SK-N-SH treated with all-trans-retinoic acid at 6 μM for 48 hours (cell line): ENCODE measurements around the gene TMEM250.

Experiments used
- ATAC-seq: fragments of 200-7000 bp; cut with Tn5 transposase; 3 replicates; pipeline ENCODE4 v1.9.1; 2020; ENCODE audit warnings: mild to moderate bottlenecking, moderate library complexity
- ARNTL ChIP-seq: fragments of 450-650 bp; formaldehyde crosslinking; IDR thresholded peaks from 2 replicates; pipeline ENCODE4 v1.5.0; 2020; ENCODE audit warnings: low read depth, mild to moderate bottlenecking, moderate library complexity, borderline replicate concordance
- BACH2 ChIP-seq: fragments of 250-450 bp; sonication (Bioruptor Pico); IDR thresholded peaks from 2 replicates; pipeline ENCODE4 v1.9.0; 2021; ENCODE audit warnings: mild to moderate bottlenecking, borderline replicate concordance
- CSDC2 ChIP-seq: fragments of 250-450 bp; sonication (Bioruptor Pico); IDR thresholded peaks from 2 replicates; pipeline ENCODE4 v1.5.0; 2020; ENCODE audit warnings: mild to moderate bottlenecking, moderate library complexity
- ESRRG ChIP-seq: fragments of 250-450 bp; sonication (Bioruptor Pico); IDR thresholded peaks from 2 replicates; pipeline ENCODE4 v1.6.1; 2021; ENCODE audit warnings: mild to moderate bottlenecking
- GLIS3 ChIP-seq: fragments of 250-450 bp; sonication (Bioruptor Pico); IDR thresholded peaks from 2 replicates; pipeline ENCODE4 v1.5.0; 2020; ENCODE audit warnings: mild to moderate bottlenecking, moderate library complexity
- ISL1 ChIP-seq: fragments of 250-450 bp; sonication (Bioruptor Pico); IDR thresholded peaks from 2 replicates; pipeline ENCODE4 v2.1.2; 2022; ENCODE audit warnings: mild to moderate bottlenecking, moderate library complexity
- OSR1 ChIP-seq: fragments of 250-450 bp; sonication (Bioruptor Pico); IDR thresholded peaks from 2 replicates; pipeline ENCODE4 v1.8.0; 2022; ENCODE audit warnings: moderate library complexity, mild to moderate bottlenecking, inconsistent platforms
- PPARA ChIP-seq: fragments of 250-450 bp; sonication (Bioruptor Pico); IDR thresholded peaks from 2 replicates; pipeline ENCODE4 v1.5.0; 2020; ENCODE audit warnings: mild to moderate bottlenecking, borderline replicate concordance
- RARB ChIP-seq: fragments of 250-450 bp; sonication (Bioruptor Pico); IDR thresholded peaks from 2 replicates; pipeline ENCODE4 v1.8.0; 2021; ENCODE audit warnings: mild to moderate bottlenecking, moderate library complexity
- SNAI2 ChIP-seq: fragments of 250-450 bp; sonication (Bioruptor Pico); IDR thresholded peaks from 2 replicates; pipeline ENCODE4 v1.5.0; 2020; ENCODE audit warnings: mild to moderate bottlenecking, moderate library complexity
- TCF4 ChIP-seq: fragments of 250-450 bp; sonication (Bioruptor Pico); IDR thresholded peaks from 2 replicates; pipeline ENCODE4 v1.8.0; 2021; ENCODE audit warnings: mild to moderate bottlenecking, moderate library complexity, borderline replicate concordance
- ZC3H10 ChIP-seq: fragments of 250-450 bp; sonication (Bioruptor Pico); IDR thresholded peaks from 2 replicates; pipeline ENCODE4 v1.5.1; 2021; ENCODE audit warnings: mild to moderate bottlenecking, moderate library complexity
- ZFP3 ChIP-seq: fragments of 250-450 bp; sonication (Bioruptor Pico); IDR thresholded peaks from 2 replicates; pipeline ENCODE4 v1.5.0; 2020; ENCODE audit warnings: mild to moderate bottlenecking, moderate library complexity
- ZFP30 ChIP-seq: fragments of 450-650 bp; formaldehyde crosslinking; IDR thresholded peaks from 2 replicates; pipeline ENCODE4 v1.5.0; 2022; ENCODE audit warnings: mild to moderate bottlenecking, moderate library complexity
- ZNF565 ChIP-seq: fragments of 450-650 bp; formaldehyde crosslinking; conservative IDR thresholded peaks from 2 replicates; pipeline ENCODE4 v1.5.0; 2020; ENCODE audit warnings: low read depth, mild to moderate bottlenecking, moderate library complexity
- ZNF70 ChIP-seq: fragments of 450-650 bp; formaldehyde crosslinking; IDR thresholded peaks from 2 replicates; pipeline ENCODE4 v1.5.0; 2020; ENCODE audit warnings: mild to moderate bottlenecking, moderate library complexity
- ZNF8 ChIP-seq: fragments of 450-650 bp; formaldehyde crosslinking; IDR thresholded peaks from 2 replicates; pipeline ENCODE4 v1.5.0; 2020; ENCODE audit warnings: mild to moderate bottlenecking, moderate library complexity
- TF ChIP-seq, protein P1 (sequence below): fragments of 250-450 bp; sonication (Bioruptor Pico); IDR thresholded peaks from 2 replicates; pipeline ENCODE4 v1.5.1; 2021; ENCODE audit warnings: mild to moderate bottlenecking, moderate library complexity
- TF ChIP-seq, protein P2 (sequence below): fragments of 250-450 bp; sonication (Bioruptor Pico); IDR thresholded peaks from 2 replicates; pipeline ENCODE4 v1.5.0; 2020; ENCODE audit warnings: mild to moderate bottlenecking, moderate library complexity
- TF ChIP-seq, protein P3 (sequence below): fragments of 250-450 bp; sonication (Bioruptor Pico); IDR thresholded peaks from 2 replicates; pipeline ENCODE4 v1.8.0; 2020; ENCODE audit warnings: mild to moderate bottlenecking, moderate library complexity, borderline replicate concordance
- TF ChIP-seq, protein P4 (sequence below): fragments of 250-450 bp; sonication (Bioruptor Pico); IDR thresholded peaks from 2 replicates; pipeline ENCODE4 v1.5.1; 2020; ENCODE audit warnings: low read depth, mild to moderate bottlenecking, moderate library complexity

The TMEM250 gene

DNA sequence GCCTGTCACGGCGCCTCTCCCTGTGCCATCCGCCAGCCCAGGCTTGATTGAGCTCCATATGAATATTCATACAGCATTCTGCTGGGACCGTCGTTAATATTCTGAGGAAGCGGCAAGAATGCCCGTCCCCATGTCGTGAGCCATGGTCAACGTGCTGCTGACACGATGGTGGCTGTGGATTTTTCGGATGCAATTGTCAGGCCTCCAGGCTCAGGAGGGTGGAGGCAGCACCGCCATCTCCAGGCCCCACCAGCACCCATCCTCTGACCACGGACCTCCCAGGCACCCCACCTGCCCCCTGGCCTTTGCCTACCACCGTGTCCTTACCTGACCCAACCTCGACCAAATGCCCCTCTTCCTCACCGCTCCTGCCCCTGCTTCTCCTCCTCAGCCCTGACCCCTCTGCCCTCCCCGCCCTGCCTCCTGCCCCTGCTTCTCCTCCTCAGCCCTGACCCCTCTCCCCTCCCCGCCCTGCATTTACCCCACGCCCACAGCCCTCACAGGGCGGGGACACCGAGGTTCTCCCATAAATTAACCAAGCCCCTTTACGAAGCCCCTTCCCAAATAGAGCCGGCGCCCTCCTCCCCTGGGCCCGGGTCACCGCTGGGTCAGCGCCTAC, 9.9 kb downstream of the TMEM250 start:
- no peak for TF ChIP-seq ZFP3 (CRISPR knock-in tag)
- TF ChIP-seq, protein P1, sequence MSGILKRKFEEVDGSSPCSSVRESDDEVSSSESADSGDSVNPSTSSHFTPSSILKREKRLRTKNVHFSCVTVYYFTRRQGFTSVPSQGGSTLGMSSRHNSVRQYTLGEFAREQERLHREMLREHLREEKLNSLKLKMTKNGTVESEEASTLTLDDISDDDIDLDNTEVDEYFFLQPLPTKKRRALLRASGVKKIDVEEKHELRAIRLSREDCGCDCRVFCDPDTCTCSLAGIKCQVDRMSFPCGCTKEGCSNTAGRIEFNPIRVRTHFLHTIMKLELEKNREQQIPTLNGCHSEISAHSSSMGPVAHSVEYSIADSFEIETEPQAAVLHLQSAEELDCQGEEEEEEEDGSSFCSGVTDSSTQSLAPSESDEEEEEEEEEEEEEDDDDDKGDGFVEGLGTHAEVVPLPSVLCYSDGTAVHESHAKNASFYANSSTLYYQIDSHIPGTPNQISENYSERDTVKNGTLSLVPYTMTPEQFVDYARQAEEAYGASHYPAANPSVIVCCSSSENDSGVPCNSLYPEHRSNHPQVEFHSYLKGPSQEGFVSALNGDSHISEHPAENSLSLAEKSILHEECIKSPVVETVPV = no peak
- TF ChIP-seq ISL1 (CRISPR knock-in tag) = no peak
- TF ChIP-seq, protein P2, sequence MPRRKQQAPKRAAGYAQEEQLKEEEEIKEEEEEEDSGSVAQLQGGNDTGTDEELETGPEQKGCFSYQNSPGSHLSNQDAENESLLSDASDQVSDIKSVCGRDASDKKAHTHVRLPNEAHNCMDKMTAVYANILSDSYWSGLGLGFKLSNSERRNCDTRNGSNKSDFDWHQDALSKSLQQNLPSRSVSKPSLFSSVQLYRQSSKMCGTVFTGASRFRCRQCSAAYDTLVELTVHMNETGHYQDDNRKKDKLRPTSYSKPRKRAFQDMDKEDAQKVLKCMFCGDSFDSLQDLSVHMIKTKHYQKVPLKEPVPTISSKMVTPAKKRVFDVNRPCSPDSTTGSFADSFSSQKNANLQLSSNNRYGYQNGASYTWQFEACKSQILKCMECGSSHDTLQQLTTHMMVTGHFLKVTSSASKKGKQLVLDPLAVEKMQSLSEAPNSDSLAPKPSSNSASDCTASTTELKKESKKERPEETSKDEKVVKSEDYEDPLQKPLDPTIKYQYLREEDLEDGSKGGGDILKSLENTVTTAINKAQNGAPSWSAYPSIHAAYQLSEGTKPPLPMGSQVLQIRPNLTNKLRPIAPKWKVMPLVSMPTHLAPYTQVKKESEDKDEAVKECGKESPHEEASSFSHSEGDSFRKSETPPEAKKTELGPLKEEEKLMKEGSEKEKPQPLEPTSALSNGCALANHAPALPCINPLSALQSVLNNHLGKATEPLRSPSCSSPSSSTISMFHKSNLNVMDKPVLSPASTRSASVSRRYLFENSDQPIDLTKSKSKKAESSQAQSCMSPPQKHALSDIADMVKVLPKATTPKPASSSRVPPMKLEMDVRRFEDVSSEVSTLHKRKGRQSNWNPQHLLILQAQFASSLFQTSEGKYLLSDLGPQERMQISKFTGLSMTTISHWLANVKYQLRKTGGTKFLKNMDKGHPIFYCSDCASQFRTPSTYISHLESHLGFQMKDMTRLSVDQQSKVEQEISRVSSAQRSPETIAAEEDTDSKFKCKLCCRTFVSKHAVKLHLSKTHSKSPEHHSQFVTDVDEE (CRISPR knock-in tag) = no peak
- TF ChIP-seq ESRRG = no peak
- TF ChIP-seq TCF4 (CRISPR knock-in tag) = no peak
- no peak for TF ChIP-seq CSDC2 (CRISPR knock-in tag)
- no peak for TF ChIP-seq GLIS3 (CRISPR knock-in tag)
- no peak for TF ChIP-seq ZNF8 (CRISPR knock-in tag)
- no peak for TF ChIP-seq RARB (CRISPR knock-in tag)
- TF ChIP-seq ZFP30 (CRISPR knock-in tag) = no peak
- ATAC-seq = no peak

DNA sequence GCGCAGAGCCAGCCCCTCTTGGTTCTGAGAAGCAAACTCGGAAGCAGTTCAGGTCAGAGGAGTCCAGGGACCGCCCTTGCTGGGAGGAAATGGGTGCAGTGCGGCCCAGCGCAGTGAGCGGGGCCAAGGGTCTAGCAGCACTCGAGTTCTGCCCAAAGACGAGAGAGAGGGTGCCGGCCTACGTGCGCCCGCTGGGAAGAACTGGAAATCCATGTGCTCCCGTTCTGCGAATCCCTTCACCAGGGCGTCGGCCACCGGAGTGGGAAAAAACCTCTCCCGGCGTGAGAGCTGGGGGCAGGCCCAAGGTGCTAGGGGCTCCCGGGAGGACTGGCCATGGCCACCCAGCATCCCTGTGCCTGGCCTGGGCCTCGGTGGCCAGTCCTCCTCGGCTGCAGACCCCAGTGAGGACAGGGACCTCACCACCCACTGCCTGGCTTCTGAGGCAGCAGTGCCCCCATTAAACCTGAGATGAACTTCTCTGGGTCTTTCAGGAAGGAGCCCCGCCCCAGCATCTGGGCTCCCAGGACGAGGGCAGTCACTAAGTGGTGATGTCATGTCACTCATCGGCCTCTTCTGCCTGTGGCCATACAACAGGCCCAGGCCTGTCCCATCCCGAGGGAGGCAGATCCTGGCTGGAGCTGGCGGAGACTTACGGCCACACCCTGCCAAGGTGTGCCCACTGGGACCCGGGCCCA, 10.6 kb downstream of the TMEM250 start:
- no peak for ATAC-seq
- TF ChIP-seq ZNF70 (CRISPR knock-in tag) = no peak
- no peak for TF ChIP-seq RARB (CRISPR knock-in tag)
- TF ChIP-seq ZFP30 (CRISPR knock-in tag) = no peak
- TF ChIP-seq ZNF565 (CRISPR knock-in tag) = no peak
- TF ChIP-seq, protein P3, sequence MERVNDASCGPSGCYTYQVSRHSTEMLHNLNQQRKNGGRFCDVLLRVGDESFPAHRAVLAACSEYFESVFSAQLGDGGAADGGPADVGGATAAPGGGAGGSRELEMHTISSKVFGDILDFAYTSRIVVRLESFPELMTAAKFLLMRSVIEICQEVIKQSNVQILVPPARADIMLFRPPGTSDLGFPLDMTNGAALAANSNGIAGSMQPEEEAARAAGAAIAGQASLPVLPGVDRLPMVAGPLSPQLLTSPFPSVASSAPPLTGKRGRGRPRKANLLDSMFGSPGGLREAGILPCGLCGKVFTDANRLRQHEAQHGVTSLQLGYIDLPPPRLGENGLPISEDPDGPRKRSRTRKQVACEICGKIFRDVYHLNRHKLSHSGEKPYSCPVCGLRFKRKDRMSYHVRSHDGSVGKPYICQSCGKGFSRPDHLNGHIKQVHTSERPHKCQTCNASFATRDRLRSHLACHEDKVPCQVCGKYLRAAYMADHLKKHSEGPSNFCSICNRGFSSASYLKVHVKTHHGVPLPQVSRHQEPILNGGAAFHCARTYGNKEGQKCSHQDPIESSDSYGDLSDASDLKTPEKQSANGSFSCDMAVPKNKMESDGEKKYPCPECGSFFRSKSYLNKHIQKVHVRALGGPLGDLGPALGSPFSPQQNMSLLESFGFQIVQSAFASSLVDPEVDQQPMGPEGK = no peak
- no peak for TF ChIP-seq TCF4 (CRISPR knock-in tag)
- TF ChIP-seq, protein P1 = no peak
- no peak for TF ChIP-seq ZC3H10
- TF ChIP-seq, protein P2 (CRISPR knock-in tag) = no peak
- TF ChIP-seq PPARA (CRISPR knock-in tag) = no peak

DNA sequence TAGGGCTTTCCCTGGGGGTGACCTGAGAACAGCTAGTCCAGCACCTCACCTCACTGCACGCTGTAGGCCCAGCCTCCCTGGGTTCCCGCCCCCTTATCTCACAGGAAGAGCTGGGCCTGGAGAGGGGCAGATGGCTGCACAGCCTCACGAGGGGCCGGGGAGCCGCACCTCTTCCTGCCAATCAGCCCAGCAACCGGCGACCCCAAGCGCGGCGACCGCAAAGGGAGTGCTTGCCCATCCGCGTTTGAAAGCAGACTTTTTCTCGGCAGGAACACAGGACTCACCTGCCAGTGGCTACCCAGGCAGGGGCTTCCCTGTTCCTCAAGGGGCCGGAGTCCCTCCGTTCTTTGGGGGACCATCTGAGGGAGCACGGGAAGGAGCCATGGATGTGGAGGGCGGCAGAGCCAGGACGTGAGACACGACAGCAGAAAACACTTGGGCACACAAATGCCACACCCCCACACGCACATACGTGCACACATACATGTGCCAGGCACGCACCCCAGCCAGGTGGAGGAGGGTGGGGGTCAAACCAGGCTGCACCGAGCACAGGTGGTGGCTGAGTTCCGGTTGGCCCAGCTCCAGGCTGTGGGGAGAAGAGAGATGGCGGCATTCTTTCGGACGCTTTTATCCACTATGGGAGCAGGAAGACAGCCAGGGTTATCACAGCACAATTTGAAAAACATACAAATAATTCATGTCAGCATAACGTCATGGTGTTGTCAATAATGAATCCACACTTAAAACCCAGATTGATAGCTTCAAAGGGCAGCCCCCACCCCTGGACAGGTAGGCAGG, 11.3 kb downstream of the TMEM250 start:
- ATAC-seq = no peak
- TF ChIP-seq SNAI2 (CRISPR knock-in tag) (no peak), TCF4 (CRISPR knock-in tag) (no peak), ZNF565 (CRISPR knock-in tag) (no peak), ESRRG (no peak), ZFP30 (CRISPR knock-in tag) (no peak), RARB (CRISPR knock-in tag) (no peak), BACH2 (no peak), ZNF70 (CRISPR knock-in tag) (no peak), GLIS3 (CRISPR knock-in tag) (no peak), ZC3H10 (no peak), ARNTL (CRISPR knock-in tag) (no peak), OSR1 (CRISPR knock-in tag) (no peak)
- TF ChIP-seq, protein P3 = no peak
- TF ChIP-seq, protein P4, sequence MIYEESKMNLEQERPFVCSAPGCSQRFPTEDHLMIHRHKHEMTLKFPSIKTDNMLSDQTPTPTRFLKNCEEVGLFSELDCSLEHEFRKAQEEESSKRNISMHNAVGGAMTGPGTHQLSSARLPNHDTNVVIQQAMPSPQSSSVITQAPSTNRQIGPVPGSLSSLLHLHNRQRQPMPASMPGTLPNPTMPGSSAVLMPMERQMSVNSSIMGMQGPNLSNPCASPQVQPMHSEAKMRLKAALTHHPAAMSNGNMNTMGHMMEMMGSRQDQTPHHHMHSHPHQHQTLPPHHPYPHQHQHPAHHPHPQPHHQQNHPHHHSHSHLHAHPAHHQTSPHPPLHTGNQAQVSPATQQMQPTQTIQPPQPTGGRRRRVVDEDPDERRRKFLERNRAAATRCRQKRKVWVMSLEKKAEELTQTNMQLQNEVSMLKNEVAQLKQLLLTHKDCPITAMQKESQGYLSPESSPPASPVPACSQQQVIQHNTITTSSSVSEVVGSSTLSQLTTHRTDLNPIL = no peak
